Left renal cortex interstitium (tissue), 4 donors: ENCODE measurements around the gene PSMD9. TPM values are rescaled to one million over a fixed set of nuclear protein-coding genes. Genes with fewer than 3 reads are reported as not detected.

Experiments
- DNase-seq, 4 donors: peaks; one replicate each; pipeline ENCODE4 v3.0.0-alpha.2; 2013; ENCODE audit warnings: low read depth in 4 of 4, low spot score in 2 of 4, missing footprints in 1 of 4
- polyA plus RNA-seq, 4 donors: library from polyadenylated mRNA; unstranded; fragments of 120-200 nt; gene quantifications; one replicate each; pipeline ENCODE4 v1.2.1, GENCODE V29; 2013; ENCODE audit not compliant: insufficient read length in 4 of 4

PSMD9 gene
- polyA plus RNA-seq, 4 donors: 52.2 to 61.8 (median 55.7) TPM

DNA sequence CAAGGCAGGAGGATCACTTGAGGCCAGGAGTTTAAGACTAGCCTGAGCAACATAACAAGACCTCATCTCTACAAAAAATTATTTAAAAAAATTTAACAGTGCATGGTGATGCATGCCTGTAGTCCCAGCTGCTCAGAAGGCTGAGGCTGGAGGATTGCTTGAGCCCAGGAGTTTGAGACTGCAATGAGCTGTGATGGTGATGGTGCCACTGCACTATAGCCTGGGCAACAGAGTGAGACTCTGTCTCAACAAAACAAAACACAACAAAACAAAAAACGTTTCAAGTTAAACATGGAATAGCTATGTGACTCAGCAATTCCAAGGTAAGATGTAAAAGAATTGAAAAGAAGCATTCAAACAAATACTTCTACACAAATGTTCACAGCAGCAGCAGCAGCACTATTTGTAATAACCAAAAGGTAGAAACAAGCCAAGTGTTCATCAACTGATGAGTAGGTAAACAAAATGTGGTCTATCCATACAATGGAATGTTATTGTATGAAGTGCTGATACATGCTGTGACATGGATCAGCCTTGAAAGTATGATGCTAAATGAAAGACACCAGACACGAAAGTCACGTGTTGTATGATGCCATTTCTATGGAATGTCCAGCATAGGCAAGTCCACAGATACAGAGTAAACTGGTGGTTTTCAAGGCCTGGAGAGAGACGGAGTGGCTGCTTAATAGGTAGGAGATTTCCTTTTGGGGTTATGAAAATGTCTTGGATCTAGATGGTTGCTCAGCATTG is 61.2 kb downstream of the PSMD9 start:
- no peak for DNase-seq

DNA sequence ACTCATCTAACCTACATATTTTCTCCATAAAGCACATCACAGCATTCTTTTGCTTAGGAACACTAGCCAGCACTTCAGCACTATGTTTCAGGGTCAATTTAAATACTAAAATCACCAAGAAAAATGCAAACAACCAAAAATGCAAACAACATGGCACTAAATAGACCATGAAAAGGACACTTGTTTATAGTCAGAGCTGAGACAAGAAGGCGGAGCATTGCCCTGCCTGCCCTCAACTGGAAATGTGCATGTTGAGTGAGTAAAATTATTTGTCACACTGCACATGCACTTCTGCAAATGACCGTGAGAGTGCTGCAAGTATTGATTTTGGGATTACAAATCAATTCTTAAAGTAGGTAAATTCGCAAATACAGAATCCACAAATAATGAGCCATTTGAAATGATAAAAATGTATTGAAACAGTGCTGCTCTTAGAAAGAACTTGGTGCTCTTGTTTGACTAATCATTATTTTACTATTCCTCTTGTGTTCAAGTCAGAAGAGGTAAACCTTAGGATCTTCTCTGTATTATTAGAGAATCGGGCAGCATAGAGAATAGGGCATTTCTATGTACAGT is 64.6 kb downstream of the PSMD9 start:
- no peak for DNase-seq

DNA sequence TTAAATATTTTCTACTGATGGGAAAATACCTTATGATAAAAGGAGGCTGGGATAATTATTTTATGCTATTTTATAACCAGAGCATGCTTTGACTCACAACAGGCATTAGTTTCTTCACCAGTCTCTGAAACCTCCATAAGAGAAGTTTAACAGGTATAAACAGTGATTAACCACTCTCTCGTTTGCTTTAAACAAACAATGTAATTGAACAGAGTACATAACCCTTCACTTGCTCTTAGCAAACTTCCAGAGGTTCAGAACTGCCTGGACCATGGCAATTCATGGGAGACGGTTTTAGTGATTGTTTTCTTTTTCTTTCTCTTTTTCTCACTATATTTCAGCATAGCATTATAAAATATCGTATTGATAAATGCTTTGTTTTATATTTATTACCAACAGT is 65.1 kb downstream of the PSMD9 start:
- no peak for DNase-seq

DNA sequence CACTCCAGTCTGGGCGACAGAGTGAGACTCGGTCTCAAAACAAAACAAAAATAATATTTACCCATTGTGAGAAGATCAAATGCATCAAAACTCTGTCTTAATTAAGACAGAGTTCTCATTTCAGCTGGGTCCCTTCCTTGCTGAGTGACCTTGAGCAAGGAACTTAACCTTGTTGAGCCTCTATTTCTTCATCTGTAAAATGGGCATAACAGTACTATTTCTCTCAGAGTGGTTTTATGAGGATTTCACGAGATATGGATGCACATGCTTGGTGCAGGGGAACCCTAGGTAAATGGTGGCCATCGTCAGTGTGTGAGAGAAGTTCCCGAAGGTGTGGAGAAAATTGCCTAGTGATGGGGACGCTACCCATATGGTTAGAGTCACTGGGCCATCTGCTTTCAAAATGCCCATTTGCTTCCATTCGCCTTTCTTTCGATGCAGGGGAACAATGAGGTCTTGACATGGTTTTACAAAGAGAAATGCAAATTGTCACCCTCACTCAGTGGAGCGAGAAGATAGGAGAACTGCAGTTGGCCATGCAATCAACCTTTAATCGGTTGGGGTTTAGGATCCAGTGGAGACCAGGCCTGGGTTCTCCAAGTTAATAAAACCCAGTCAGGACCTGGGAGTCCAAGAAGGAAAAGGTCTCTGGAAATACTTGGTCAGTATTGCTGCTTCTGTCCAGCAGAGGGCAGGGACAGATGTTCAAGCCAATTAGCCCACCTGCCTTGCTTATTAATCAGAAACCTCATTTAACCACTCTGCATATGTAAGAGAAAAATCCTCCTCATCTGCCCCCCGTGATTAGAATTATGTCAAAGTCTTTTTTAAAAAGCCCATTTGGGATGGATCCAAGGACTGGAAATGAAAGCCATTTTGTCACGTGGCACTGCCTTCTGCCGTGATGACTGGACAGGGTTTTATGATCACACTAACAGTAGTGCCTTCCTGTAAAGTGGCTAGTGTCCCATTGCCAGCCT is 67.0 kb downstream of the PSMD9 start:
- no peak for DNase-seq

DNA sequence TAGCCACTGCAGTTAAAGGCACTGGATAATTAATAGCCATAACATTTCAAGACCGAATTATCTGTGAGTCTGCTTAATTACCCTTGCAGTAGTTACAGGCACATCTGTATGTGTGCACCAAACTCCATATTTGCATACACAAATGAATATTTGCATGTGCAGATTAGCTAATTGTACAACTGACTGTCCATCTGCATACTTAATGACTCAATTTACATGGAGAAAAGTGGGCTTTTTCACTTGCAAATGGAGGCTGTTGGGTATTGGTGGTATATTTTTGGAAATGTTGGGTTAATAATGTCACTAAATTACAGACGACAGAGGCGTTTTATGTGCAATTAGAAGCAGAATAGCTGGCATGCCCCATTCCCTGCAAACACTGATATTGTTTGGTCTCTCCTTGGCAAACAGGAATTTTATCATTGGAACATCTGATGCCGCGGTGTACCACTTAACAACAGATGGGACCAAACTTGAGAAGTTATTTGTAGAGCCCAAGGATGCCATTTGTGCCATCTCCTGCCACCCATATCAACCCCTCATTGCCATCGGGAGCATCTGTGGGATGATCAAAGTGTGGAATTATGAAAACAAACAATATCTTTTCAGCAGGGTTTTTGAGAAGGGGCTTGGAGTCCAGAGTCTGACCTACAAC is 69.4 kb downstream of the PSMD9 start:
- DNase-seq: no peak

DNA sequence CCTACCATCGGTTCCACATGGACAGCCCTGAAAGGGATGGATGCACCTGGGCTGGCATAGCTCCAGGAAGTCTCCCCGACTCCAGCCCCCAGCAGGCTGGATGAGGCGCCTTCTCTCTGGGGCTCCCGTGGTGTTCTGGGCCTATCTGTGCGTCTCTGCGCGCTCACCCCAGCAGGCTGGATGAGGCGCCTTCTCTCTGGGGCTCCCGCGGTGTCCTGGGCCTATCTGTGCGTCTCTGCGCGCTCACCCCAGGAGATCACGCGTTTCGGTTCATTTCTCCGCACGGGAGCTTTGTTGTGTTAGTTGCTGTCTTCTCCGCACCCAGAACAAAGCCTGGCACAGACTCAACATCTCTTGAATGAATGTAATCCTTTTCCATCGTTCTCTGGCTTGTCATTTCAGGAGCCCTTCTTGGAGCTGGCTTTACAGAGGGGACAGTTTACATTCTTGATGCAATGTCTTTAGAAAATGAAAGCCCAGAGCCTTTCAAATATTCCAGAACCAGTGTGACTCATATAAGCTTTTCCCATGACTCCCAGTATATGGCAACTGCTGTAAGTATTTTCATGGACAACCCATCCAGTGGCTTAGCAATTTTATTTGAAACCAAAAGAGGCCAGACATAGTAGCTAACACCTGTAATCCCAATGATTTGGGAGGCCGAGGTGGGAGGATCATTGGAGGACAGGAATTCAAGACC is 70.1 kb downstream of the PSMD9 start:
- DNase-seq: no peak

DNA sequence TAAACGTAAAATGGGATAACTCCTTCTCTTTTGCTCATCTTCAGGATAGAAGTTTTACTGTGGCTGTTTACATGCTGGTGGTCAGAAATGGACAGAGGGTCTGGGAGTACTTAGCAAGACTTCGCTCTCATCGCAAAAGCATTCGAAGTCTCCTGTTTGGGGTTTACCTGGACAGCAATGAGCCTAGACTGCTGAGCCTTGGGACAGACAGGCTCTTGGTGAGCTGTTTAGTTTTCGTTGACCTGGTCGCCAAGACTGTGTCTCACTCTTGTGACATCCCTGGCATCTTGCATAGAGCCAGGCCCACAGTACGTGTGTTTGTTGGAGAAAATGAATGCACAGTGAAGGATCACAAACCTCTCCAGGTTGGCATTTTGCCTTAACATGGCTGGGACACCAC is 72.0 kb downstream of the PSMD9 start:
- DNase-seq: no peak

DNA sequence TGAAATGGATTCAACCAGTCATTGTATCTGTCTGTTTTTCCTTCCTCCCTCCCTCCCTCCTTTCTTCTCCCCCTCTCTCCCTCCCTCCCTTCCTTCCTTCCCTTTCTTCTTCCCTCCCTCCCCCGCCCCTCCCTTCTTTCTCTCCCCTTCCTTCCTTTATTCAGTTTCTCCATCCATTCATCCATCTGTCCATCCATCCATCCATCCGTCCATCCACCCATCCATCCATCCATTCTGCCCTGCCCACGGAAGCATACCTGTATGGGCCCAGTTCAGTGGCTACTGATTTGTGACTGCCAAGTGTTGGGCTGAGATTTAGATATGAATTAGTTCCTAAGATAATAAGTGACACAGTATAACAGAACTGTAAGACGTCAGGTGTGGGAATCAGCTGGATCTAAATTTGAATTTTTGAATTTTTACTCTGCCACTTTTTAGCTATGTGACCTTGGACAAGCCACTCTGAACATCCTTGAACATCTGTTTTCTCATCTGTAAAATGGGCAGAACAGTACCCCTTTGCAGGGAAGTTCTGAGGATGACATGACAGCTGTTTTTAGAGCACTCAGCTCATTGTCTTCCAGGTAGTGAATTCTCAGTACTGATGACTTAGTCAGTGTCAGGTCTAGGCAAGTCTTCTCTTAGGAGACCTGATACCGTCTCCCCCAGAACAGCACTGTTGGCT is 72.7 kb downstream of the PSMD9 start:
- DNase-seq: no peak

DNA sequence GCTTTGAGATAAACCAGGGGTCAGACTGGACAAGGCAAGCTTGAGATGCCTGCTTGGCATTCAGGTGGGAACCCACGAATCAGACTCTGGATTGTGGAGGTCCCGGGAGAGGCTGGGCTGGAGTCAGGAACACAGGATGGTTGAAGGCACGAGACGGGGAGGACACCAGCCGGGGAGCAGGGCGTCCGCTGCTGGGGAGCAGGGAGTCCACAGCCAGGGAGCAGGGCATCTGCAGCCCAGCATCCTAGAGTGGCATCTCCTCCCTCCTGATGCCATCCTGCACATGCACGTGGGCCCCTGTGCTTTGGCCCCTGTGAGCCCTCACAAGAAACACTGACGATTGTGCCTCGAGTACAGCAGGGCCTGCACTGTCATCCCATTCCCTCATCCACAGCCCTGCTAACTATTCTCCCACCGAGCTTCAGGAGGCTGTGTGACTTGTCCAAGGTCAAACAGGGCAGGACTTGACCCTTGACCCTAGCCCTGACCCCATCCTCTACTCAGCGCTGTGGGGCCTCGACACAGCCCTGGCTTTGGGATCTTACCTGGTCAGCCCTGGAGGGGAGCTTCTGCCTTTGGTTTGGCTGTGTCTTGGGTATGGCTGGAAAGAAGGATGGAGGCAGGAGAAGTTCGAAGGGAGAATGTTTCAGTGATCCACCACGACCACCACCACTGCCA is 74.9 kb downstream of the PSMD9 start:
- no peak for DNase-seq

DNA sequence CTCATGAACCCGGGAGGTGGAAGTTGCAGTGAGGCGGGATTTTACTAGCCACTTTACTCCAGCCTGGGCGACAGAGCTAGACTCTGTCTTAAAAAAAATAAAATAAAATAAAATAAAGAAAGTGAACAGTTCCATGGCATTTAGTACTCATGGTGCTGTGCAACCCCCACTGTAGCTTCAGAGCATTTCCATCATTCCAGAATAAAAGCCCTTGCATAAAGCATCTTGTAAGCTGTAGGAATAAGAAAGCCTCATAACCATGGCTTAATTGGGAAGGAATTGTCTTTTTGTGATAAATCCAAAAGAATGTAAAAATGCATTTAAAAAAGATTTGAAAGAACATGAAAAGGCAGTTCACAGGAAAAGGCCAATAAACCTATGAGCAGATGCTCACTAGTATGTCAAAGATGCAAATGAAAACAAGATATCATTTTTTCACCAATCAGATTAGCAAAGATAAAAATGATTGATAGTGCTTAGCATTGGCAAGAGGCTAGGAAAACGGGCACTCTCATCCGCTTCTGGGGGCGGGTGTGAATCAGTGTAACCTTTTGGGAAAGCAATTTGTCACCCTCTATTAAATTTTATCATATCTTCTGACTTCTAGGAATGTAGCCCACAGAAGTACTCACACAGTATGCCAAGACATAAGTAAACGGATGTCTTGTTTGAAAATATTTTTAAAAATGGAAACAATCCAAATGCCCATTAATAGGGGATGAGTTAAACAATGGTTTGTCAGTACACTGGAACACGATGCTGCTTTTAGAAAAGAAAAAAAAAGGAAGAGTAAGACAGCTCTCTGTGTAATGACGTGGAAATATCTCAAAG is 76.4 kb downstream of the PSMD9 start:
- no peak for DNase-seq

DNA sequence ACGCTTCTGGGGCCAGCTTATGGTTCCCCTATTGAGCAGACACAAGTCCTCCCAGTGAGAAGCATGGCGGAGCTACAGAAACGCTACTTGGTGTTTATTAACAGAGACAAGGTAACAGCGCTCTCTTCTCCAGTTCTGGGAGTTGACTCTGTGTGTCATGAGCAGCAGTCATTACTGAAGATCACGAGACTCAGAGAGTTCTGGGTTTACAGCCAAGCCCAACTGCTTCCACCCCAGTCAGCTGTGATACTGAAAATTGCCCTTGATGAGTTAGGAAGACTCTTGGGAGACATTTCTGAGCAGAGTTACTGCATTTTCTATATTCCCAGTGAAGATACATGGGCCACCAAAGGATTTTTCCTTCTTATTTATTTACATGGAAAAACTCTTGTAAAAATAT is 78.4 kb downstream of the PSMD9 start:
- no peak for DNase-seq

Other genes starting within 250 kb of the PSMD9 start
- 1 to 10 TPM; 1.2 to 2.4 (median 1.8) TPM for gene MORN3, start 219.1 kb upstream of the PSMD9 start, polyA plus RNA-seq
- 10 to 100 TPM in 3 of 4 donors, 1 to 10 TPM in 1; 7.2 to 16.7 (median 12.7) TPM for gene TMEM120B, start 176.0 kb upstream of the PSMD9 start, polyA plus RNA-seq
- 10 to 100 TPM in 3 of 4 donors, 1 to 10 TPM in 1; 9.6 to 15.4 (median 12.5) TPM for gene RHOF, start 95.1 kb upstream of the PSMD9 start, polyA plus RNA-seq
- gene SETD1B, start 84.8 kb upstream of the PSMD9 start, polyA plus RNA-seq: 10 to 100 TPM; 10.6 to 22.2 (median 15.7) TPM
- 1 to 10 TPM; 1.8 to 5.3 (median 3.6) TPM for gene HPD, start 29.9 kb upstream of the PSMD9 start, polyA plus RNA-seq
- 10 to 100 TPM in 2 of 4 donors, 1 to 10 TPM in 2; 8.9 to 16.8 (median 12.8) TPM for gene CFAP251, start 29.8 kb downstream of the PSMD9 start, polyA plus RNA-seq
- gene BCL7A, start 133.1 kb downstream of the PSMD9 start, polyA plus RNA-seq: 10 to 100 TPM; 35.0 to 42.9 (median 38.4) TPM
- 10 to 100 TPM; 25.2 to 58.5 (median 38.2) TPM for gene MLXIP, start 190.0 kb downstream of the PSMD9 start, polyA plus RNA-seq